H1 (cell line): Measurements from ENCODE around the gene RRP9. TPM values are rescaled to one million over a fixed set of nuclear protein-coding genes. Genes with fewer than 3 reads are reported as not detected.

Experiments used
- CHD7 ChIP-seq: fragments of 300-600 bp; sonication (generic); IDR thresholded peaks from 2 replicates; pipeline ENCODE4 v1.7.1; 2012; ENCODE audit warnings: low read length, moderate library complexity, mild to moderate bottlenecking, inconsistent platforms; ENCODE audit not compliant: insufficient replicate concordance
- polyA plus RNA-seq, 7 experiments: library from polyadenylated mRNA; depleted of rRNA in 3 of 7; stranded (reverse) in 5 of 7; unstranded in 2 of 7; fragments of >200 nt in 5 of 7; fragments of 200-250 nt in 2 of 7; gene quantifications; 1 replicate in 5 of 7; 2 replicates in 1 of 7; 4 replicates in 1 of 7; pipeline versions ENCODE4 v1.2.1 to v1.2.3, GENCODE V29; 2011 to 2013; ENCODE audit warnings: missing spikeins in 2 of 7, mixed read lengths in 2 of 7
- total RNA-seq: library from RNA; stranded (reverse); fragmentation: NEBNext Ultra II Directional; extraction: Animal tissue kit (Norgen Biotek cat#: 25700); gene quantifications from 2 replicates; pipeline ENCODE4 v1.2.1, GENCODE V29; 2021

The RRP9 gene
- total and polyA plus RNA-seq, 2 of the 8 experiments (the other 6 are each of a cell fraction or from before 2014, with no cell fraction given) = 55.6 to 68.9 TPM

DNA sequence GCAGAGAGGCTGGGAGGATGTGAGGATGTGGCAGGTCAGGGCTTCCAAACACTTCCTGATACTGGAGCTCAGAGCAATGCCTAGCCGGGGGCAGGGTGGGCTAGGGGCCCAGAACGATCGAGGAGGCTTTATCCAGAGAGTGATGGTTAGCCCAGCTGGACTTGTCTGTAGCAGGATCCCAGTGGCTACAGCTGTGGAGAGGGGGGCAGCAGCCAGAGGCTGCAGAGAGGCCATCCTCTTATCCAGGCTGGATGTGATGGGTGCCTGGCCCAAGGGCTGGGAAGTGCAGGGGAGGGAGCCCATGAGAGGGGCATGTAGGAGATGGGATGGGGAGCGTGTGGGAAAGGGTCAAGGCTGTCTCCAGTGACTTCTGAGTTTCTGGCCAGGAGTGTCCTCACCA lies 5.1 kb upstream of the RRP9 start (continued):
- TF ChIP-seq CHD7 = no peak
